ENCODE results near the gene GRIN2A.

GRIN2A gene

DNA sequence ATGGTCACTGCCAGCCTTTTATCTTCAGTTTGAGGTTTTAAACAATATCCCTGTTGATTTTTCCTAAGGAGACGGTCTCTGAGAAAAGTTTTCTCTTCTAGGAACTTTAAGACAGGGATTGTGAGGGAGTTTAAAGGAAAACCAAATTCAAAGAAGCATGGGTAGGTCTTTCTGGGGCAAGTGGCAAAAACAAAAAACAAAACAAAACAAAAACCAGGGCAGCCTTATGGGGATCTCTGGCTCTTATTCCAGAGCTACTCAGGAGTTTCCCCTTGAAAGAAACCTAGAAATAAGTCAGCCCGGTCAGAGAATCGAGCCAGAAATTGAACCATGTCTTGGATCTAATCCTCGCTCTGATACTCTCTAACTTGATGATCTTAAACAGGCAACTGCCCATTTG lies 424.5 kb downstream of the GRIN2A start:
- DNase-seq (ENCODE audit: low read depth), result no peak

DNA sequence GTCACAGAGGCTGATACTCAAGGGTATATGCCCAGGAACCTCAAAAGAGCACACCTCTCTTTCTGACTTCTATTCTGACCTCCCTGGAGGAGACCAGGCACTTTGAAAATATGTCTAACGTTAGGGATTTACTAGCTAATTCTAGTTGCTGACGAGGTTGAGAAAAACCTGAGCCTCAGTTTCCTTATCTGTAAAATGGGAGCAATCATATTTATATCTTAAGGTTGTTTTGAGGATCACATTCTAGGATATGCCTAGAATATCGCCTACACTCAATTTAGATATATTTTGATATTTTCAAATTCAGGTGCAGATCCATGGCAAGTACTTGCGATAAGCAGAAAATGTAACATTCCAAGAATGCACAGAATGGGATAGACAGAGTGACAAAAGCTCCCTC lies 425.8 kb downstream of the GRIN2A start:
- DNase-seq (ENCODE audit: low read depth), result no peak

DNA sequence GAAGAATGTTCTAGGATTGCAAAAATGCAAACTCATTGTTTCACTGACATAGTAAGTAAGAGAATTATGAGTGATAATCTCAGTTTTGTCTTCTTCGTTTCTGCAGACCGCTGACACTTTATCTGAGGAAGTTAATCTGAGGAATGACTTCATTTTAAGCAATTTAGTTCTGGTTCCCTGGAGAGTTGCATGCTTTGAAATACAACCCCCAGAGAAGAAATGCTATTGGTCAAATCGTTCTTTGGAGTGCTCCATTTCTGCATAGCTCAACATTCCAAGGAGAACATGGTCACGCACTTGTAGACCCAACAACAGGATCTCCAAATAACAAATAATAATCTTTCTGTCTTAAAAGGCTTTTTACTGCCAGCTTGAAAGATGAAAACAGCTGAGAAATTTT lies 427.1 kb downstream of the GRIN2A start:
- no peak for DNase-seq (ENCODE audit: low read depth)

DNA sequence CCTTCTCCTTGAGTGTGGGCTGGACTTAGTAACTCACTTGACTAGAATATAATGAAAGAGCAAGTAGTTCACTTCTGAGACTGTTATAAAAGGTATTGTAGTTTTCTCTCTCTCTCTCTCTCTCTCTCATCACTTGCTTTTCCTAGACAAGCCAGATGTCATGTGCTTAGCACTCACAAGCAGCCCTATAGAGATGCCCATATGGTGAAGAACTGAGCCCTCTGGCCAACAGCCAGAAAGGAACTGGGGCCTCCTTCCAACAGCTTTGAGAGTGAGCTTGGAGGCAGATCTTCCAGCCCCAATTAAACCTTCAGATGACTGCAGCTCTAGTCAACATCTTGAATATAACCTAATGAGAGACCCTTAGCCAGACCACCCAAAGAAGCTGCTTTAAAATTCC lies 440.5 kb downstream of the GRIN2A start:
- no peak for DNase-seq (ENCODE audit: low read depth)

DNA sequence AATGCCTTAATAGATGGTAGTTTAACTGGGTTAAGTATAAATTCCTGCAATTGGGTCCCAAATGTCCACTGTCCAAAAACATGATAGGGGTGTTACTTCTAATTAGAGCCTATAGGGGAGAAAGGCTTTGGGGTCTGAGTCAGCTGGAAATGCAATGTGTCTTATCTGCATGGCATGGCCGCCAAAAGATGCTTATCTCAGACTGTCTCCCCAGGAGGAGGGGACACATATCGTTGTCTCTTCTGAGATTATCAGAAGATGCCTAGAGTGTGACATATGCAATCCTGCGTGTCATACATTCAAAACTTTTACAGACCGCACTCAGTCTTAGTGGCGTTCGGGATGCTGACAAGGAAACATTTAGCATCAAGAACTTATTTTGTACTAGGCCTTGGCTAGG lies 442.9 kb downstream of the GRIN2A start:
- DNase-seq (ENCODE audit: low read depth), result no peak

DNA sequence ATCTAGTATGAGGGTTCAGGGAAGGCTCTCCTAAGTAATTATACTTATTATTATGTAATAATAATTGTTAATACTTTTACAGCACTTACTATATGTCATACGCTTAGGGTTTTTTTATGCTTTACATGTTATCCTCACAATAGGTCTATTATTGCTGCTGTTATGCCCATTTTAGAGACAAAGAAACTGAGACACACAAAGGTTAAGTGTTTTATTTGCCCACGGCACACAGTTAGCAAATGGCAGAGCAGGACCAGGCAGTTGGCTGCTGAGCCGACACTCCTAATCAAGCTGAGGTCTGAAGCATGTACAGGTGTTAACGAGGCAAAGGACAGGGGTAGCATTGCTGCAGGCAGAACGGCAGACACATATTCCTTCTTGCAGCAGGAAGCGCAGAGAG lies 443.5 kb downstream of the GRIN2A start:
- DNase-seq (ENCODE audit: low read depth), result no peak

DNA sequence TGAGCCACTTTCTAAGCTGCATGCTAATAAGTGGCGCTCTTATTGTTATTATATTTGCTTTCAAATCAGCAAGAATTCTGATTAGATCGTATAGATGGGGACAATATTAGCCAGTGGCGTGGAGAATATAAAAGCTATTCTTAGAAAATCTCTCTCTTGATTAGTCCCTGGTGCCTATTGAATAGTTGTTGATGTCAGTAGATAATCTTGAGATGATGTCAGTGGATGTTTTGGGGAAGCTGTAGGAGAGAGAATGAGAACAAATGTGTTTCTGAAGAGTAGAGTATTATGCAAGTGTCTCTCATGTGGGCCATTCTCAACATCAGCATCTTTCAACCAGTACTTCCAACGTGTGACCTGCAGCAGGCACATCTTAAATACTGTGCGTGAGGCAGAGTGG lies 445.7 kb downstream of the GRIN2A start:
- DNase-seq (ENCODE audit: low read depth), result no peak

DNA sequence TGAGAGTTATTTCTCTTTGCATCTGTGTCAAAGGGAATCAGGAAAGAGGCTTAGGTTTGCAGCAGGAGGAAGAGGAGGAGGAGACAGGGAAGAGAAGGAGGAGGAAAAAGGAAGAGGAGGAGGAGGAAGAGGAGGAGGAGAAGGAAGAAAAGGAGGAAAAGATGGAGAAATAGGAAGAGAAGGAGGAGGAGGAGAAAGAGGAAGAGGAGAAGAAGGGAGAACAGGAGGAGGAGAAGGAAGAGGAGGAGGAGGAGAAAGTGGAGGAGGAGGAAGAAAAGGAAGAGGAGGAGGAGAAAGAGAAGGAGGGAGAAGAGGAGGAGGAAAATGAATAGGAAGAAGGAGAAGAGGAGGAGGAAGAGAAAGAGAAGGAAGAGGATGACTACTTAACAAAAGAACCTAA lies 459.1 kb downstream of the GRIN2A start:
- DNase-seq (ENCODE audit: low read depth), result no peak

DNA sequence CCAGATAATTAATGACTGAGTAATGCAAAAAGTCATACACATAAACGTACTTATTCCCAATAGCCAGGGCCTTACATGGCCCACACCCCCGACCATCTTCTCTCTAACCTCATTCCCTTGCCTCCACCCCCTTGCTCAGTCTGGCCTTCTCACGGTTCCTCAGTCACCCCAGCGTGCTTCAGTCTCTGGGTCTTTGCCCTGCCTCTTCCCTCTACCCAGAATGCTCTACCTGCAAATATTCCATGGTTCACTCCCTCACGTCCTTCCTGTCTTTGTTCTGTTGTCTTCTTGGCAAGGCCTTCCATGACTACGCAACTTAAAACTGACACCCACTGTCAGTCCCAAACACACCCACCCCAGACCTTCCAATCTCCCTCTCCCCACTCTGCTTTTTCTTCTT lies 468.3 kb downstream of the GRIN2A start:
- DNase-seq (ENCODE audit: low read depth), result no peak

DNA sequence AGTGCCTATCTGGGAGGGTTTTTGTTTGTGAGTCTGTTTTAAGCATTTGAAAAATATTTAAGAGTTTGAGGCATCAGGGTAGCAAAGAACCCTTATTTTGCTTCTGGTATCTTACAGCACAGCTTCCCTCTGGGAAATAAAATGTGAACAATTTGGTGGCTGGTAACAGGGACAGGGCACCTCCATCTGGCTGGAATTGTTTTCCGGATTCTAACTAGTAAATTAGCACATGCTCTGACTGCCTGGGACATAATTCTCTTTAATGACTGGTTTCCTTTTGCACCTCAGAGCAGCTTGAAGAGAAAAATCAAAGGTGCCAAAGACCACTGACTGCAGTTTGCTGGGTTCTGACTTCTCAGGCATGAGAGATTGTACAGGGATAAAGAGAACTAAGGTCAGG lies 469.1 kb downstream of the GRIN2A start:
- no peak for DNase-seq (ENCODE audit: low read depth)

DNA sequence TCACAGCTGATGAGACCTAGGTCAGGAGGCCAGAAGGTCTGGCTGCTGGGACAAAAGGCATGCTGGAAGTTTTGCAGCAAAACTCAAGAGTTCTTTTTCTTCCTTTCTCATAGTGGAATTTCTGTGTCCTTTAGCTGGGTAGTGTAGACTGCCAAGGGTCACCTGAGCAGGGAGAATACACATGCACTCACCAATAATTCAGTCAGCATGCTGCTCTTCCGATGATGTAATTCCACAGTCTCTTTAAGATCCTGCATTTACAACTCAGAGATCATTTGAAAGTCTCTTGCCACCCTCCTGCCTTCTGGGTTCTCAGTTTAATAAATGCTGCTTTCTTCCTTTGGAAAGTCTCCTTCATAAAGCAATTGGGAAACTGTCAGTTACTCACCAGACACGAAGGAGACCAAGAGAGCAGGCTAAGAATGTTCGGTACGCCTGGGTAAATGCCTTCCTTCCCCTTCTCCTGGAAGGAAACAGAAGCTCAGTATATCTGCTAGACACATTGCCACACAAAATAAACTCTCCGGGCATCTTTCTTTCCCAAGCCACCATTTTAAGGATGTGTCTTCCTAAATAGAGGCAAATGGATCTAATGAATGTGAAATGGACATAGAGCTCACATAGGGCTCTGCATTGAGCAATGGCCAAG lies 473.1 kb downstream of the GRIN2A start:
- no peak for DNase-seq (ENCODE audit: low read depth)

DNA sequence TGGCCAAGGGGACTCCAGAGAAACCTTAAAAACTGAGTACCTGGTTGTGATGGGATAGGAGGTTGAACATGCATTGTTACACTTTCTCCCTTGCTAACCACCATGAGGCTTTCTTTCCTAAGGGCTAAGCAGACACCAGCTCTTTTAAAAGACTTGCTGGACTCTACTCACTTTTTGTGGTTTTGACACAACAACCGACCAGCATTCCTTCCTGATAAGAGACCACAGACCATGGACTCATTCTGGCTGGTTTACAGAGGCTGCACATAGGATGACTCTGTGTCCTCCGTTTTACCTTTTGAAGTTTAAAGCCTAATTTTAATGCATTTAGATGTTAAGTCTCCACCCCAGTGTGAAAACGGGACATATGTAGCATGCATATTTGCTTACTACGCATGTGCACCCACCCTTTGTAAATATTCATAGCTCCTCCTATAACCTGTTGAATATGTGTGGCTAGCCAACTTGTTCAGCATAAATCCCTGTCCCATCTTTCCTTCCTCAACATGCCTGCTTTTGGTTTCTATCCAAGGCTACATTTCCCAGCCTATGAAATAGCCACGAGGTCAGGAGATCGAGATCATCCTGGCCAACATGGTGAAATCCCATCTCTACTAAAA lies 475.9 kb downstream of the GRIN2A start:
- DNase-seq (ENCODE audit: low read depth), result no peak

DNA sequence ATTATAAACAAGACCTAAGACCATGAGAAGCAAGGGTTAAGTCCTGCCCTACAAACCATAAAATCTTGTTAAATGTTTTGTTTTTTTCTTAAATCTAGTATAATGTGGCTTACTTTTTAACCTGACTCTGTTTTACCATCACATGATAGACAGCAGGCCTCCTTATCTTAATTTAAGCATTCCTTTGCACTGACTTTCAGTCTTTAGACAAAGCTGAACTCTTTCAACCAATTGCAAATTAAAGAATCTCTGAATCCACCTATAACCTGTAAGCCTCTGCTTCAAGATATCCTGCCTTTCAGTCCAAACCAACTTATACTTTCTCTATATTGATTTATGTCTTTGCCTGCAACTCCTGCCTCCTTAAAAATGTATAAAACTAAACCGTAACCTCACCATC lies 478.5 kb downstream of the GRIN2A start:
- DNase-seq (ENCODE audit: low read depth), result no peak
